Measurements from ENCODE around the gene CXXC1.

- TF ChIP-seq YY1 (IDR thresholded peaks at IDR 0.05; ENCODE audit: insufficient read depth, insufficient read length) (no peak), SUZ12 (IDR thresholded peaks at IDR 0.05; ENCODE audit: extremely low read depth, insufficient read depth, insufficient read length) (no peak)
Measured at GRCh38 chr18:50286391-50287027, 983 bp downstream of the CXXC1 start.

Data from NT2/D1 (cell line).